H9 (cell line): Measurements from ENCODE around the gene BAZ1B. TPM values are rescaled to one million over a fixed set of nuclear protein-coding genes. Genes with fewer than 3 reads are reported as not detected.

Experiments
- DNase-seq: peaks from one replicate; pipeline ENCODE4 v3.0.0-alpha.2; 2017
- H2AFZ ChIP-seq: one replicate; pipeline ENCODE4 v1.6.1; 2013; ENCODE audit warnings: mild to moderate bottlenecking, low read length, control low read depth, moderate library complexity
- H2AK5ac ChIP-seq: 2 replicates; pipeline ENCODE4 v1.6.1; 2013; ENCODE audit warnings: low read length, control low read depth, mixed read lengths; ENCODE audit not compliant: insufficient read length
- H2BK120ac ChIP-seq: one replicate; pipeline ENCODE4 v1.6.1; 2013; ENCODE audit warnings: low read depth, mild to moderate bottlenecking, low read length, control low read depth, inconsistent platforms; ENCODE audit not compliant: poor library complexity, severe bottlenecking
- H2BK12ac ChIP-seq: 2 replicates; pipeline ENCODE4 v1.6.1; 2013; ENCODE audit warnings: low read length, control low read depth, mixed read lengths, low read depth; ENCODE audit not compliant: insufficient read length
- H2BK15ac ChIP-seq: 2 replicates; pipeline ENCODE4 v1.6.1; 2013; ENCODE audit warnings: low read depth, low read length, control low read depth
- H2BK20ac ChIP-seq: one replicate; pipeline ENCODE4 v1.6.1; 2013; ENCODE audit warnings: low read depth, mild to moderate bottlenecking, low read length, control low read depth, inconsistent platforms; ENCODE audit not compliant: poor library complexity, severe bottlenecking
- H2BK5ac ChIP-seq: 2 replicates; pipeline ENCODE4 v1.6.1; 2013; ENCODE audit warnings: low read length, control low read depth, mixed read lengths; ENCODE audit not compliant: insufficient read length
- H3K14ac ChIP-seq: 2 replicates; pipeline ENCODE4 v1.6.1; 2013; ENCODE audit warnings: low read length, control low read depth; ENCODE audit not compliant: insufficient read depth
- H3K18ac ChIP-seq: 2 replicates; pipeline ENCODE4 v1.6.1; 2013; ENCODE audit warnings: low read depth, mild to moderate bottlenecking, mixed read lengths, low read length, control low read depth; ENCODE audit not compliant: insufficient read length
- H3K23ac ChIP-seq: 2 replicates; pipeline ENCODE4 v1.6.1; 2013; ENCODE audit warnings: low read length, control low read depth, mixed read lengths, low read depth; ENCODE audit not compliant: insufficient read length
- H3K23me2 ChIP-seq: 2 replicates; pipeline ENCODE4 v1.6.1; 2013; ENCODE audit warnings: low read depth, mild to moderate bottlenecking, mixed read lengths, low read length, control low read depth; ENCODE audit not compliant: insufficient read length, poor library complexity, severe bottlenecking
- H3K27ac ChIP-seq: 2 replicates; pipeline ENCODE4 v1.5.1; 2013; ENCODE audit warnings: low read length, control low read depth, mixed read lengths, low read depth; ENCODE audit not compliant: insufficient read length
- H3K27me3 ChIP-seq: 2 replicates; pipeline ENCODE4 v1.6.1; 2013; ENCODE audit warnings: low read length, control low read depth, inconsistent platforms; ENCODE audit not compliant: insufficient read depth
- H3K4ac ChIP-seq: 2 replicates; pipeline ENCODE4 v1.6.1; 2013; ENCODE audit warnings: low read depth, mild to moderate bottlenecking, control low read depth, inconsistent platforms, low read length, moderate library complexity
- H3K4me1 ChIP-seq: 2 replicates; pipeline ENCODE4 v1.6.1; 2013; ENCODE audit warnings: low read length, control low read depth, inconsistent platforms; ENCODE audit not compliant: insufficient read depth
- H3K4me2 ChIP-seq: 2 replicates; pipeline ENCODE4 v1.6.1; 2013; ENCODE audit warnings: low read length, control low read depth, mixed read lengths; ENCODE audit not compliant: insufficient read length, insufficient read depth
- H3K56ac ChIP-seq: 2 replicates; pipeline ENCODE4 v1.6.1; 2013; ENCODE audit warnings: low read depth, mild to moderate bottlenecking, mixed read lengths, low read length, control low read depth; ENCODE audit not compliant: insufficient read length
- H3K79me1 ChIP-seq: 2 replicates; pipeline ENCODE4 v1.6.1; 2013; ENCODE audit warnings: low read depth, mild to moderate bottlenecking, moderate library complexity, low read length, control low read depth, inconsistent platforms; ENCODE audit not compliant: insufficient read depth, poor library complexity, severe bottlenecking
- H3K79me2 ChIP-seq: 2 replicates; pipeline ENCODE4 v1.6.1; 2013; ENCODE audit warnings: low read length, control low read depth, inconsistent platforms; ENCODE audit not compliant: insufficient read depth
- H3K9ac ChIP-seq: 2 replicates; pipeline ENCODE4 v1.6.1; 2013; ENCODE audit warnings: low read length, control low read depth, mixed read lengths; ENCODE audit not compliant: insufficient read length; ENCODE audit errors: extremely low read depth
- H3K9me3 ChIP-seq: one replicate; pipeline ENCODE4 v1.6.1; 2013; ENCODE audit warnings: low read depth, low read length, inconsistent platforms; ENCODE audit not compliant: control insufficient read depth
- H3T11ph ChIP-seq: one replicate; pipeline ENCODE4 v1.6.1; 2013; ENCODE audit warnings: mild to moderate bottlenecking, low read length, control low read depth, inconsistent platforms
- H4K20me1 ChIP-seq: one replicate; pipeline ENCODE4 v1.6.1; 2013; ENCODE audit not compliant: control insufficient read depth, insufficient read length, insufficient read depth
- H4K5ac ChIP-seq: 2 replicates; pipeline ENCODE4 v1.6.1; 2013; ENCODE audit warnings: low read depth, mild to moderate bottlenecking, mixed read lengths, low read length, control low read depth; ENCODE audit not compliant: insufficient read length
- H4K8ac ChIP-seq: replicated peaks from 2 replicates; pipeline ENCODE4 v1.6.1; 2013; ENCODE audit warnings: low read length, control low read depth, mixed read lengths, low read depth; ENCODE audit not compliant: insufficient read length
- H4K91ac ChIP-seq: 2 replicates; pipeline ENCODE4 v1.6.1; 2013; ENCODE audit warnings: low read depth, mild to moderate bottlenecking, moderate library complexity, mixed read lengths, low read length, control low read depth; ENCODE audit not compliant: insufficient read length
- H3K27ac Mint-ChIP-seq, 3 experiments: 2 replicates in 2 of 3; 3 replicates in 1 of 3; pipeline ENCODE4 v1.8.0; 2020 to 2021; ENCODE audit warnings: mixed read lengths in 3 of 3, mild to moderate bottlenecking in 1 of 3, moderate library complexity in 1 of 3
- H3K27me3 Mint-ChIP-seq: 2 replicates; pipeline ENCODE4 v1.8.0; 2021; ENCODE audit warnings: low read depth, mild to moderate bottlenecking, moderate library complexity, mixed read lengths
- H3K36me3 Mint-ChIP-seq, 3 experiments: 2 replicates in 2 of 3; 3 replicates in 1 of 3; pipeline ENCODE4 v1.8.0; 2020 to 2021; ENCODE audit warnings: low read depth in 3 of 3, mixed read lengths in 3 of 3; ENCODE audit not compliant: insufficient read depth in 1 of 3
- H3K4me1 Mint-ChIP-seq, 2 experiments: 2 replicates each; pipeline ENCODE4 v1.8.0; 2020; ENCODE audit warnings: mixed read lengths in 2 of 2
- H3K4me3 Mint-ChIP-seq, 2 experiments: 2 replicates in 1 of 2; 3 replicates in 1 of 2; pipeline ENCODE4 v1.8.0; 2020 to 2021; ENCODE audit warnings: mild to moderate bottlenecking in 2 of 2, mixed read lengths in 2 of 2, moderate library complexity in 1 of 2
- H3K9me3 Mint-ChIP-seq, 2 experiments: 2 replicates in 1 of 2; 3 replicates in 1 of 2; pipeline ENCODE4 v1.8.0; 2020; ENCODE audit warnings: mild to moderate bottlenecking in 2 of 2, mixed read lengths in 2 of 2, moderate library complexity in 1 of 2
- CTCF ChIP-seq: fragments of 200-600 bp; sonication (generic); conservative IDR thresholded peaks from 3 replicates; pipeline ENCODE4 v1.8.0; 2021; ENCODE audit warnings: antibody characterized with exemption, mild to moderate bottlenecking
- total RNA-seq: library from RNA; stranded (reverse); gene quantifications from 2 replicates; pipeline ENCODE4 v1.2.1, GENCODE V29; 2021

The BAZ1B gene
- total RNA-seq, 1 experiment from 2014 or later = 96.4 TPM

DNA sequence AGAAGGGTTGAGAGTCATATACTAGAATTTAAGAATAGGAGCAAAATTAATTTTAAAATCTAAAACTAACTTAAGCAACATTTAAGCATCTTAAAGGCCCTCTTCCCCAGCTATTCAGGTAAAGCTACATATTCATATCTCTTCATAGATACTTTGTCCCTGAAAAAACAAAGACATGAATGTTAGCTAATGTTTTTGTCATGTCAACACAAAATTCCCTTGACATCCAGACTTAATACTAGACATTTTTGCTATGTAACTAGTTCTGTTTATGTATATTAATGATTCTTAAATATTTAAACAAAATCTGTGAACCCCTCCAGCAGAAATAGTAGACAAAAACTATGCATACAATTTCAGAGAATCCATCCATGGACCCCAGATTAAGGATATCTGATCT lies 43.5 kb downstream of the BAZ1B start:
- Histone ChIP-seq H4K8ac (no peak overlapping the region), H3K9me3 (no peaks in the 10 kb centered on the region), H2BK20ac (no peak overlapping the region), H2BK15ac (no peak overlapping the region), H3K23me2 (no peaks in the 10 kb centered on the region), H2BK5ac (no peak overlapping the region), H3K23ac (no peak overlapping the region), H3K79me2 (peaks cover 1% of the 10 kb centered on the region; the same call in 1 of the 2 replicates), H4K91ac (no peak overlapping the region), H3K4me2 (no peak overlapping the region), H3K4ac (no peak overlapping the region), H4K5ac (no peak overlapping the region), H2BK120ac (no peak overlapping the region), H3K79me1 (peaks cover 12% of the 10 kb centered on the region), H3K27me3 (no peaks in the 10 kb centered on the region), H2AK5ac (no peak overlapping the region), H3K9ac (no peak overlapping the region), H3T11ph (no peak overlapping the region), H4K20me1 (no peaks in the 10 kb centered on the region), H3K56ac (no peak overlapping the region), H3K4me1 (no peaks in the 10 kb centered on the region), H2BK12ac (no peak overlapping the region), H3K27ac (no peak overlapping the region), H3K14ac (no peak overlapping the region), H3K18ac (no peak overlapping the region), H2AFZ (no peak overlapping the region)
- DNase-seq = no peak
- no peaks in the 10 kb centered on the region for H3K27me3 Mint-ChIP-seq
- no peak for TF ChIP-seq CTCF
- H3K4me1 Mint-ChIP-seq = peaks cover 12 to 23% of the 10 kb centered on the region in 2 experiments
- no peaks in the 10 kb centered on the region for H3K9me3 Mint-ChIP-seq
- H3K27ac Mint-ChIP-seq = no peak overlapping the region
- H3K4me3 Mint-ChIP-seq = no peak overlapping the region
- H3K36me3 Mint-ChIP-seq = peaks cover 48 to 85% (median 77%) of the 10 kb centered on the region in 3 experiments
